Fibroblast of lung (primary cell): ENCODE data around the gene SLC17A5. TPM values are rescaled to one million over a fixed set of nuclear protein-coding genes. Genes with fewer than 3 reads are reported as not detected.
"Not testable (repeated sequence)": the region's sequence is repeated elsewhere in the genome, so short reads cannot be mapped to it uniquely, and the experiment has no call there.

Source experiments
- DNase-seq, 2 donors: peaks; one replicate each; pipeline versions ENCODE4 v3.0.0 to v3.0.0-alpha.2; 2010; ENCODE audit warnings: low read depth in 2 of 2
- H2AFZ ChIP-seq: 2 replicates; pipeline ENCODE4 v1.5.1; 2012; ENCODE audit warnings: low read length, control low read depth, inconsistent platforms
- H3K27ac ChIP-seq: 2 replicates; pipeline ENCODE4 v1.5.1; 2011; ENCODE audit warnings: low read length, control low read depth; ENCODE audit not compliant: insufficient read depth
- H3K27me3 ChIP-seq: 2 replicates; pipeline ENCODE4 v1.5.1; 2011; ENCODE audit warnings: mild to moderate bottlenecking, low read length; ENCODE audit not compliant: control insufficient read depth, insufficient read depth
- H3K36me3 ChIP-seq: 2 replicates; pipeline ENCODE4 v1.5.1; 2011; ENCODE audit warnings: low read length; ENCODE audit not compliant: control insufficient read depth, insufficient read depth
- H3K4me1 ChIP-seq: 2 replicates; pipeline ENCODE4 v1.5.1; 2011; ENCODE audit warnings: low read length; ENCODE audit not compliant: control insufficient read depth, insufficient read depth; ENCODE audit errors: extremely low read depth
- H3K4me2 ChIP-seq: 2 replicates; pipeline ENCODE4 v1.5.1; 2011; ENCODE audit warnings: low read length, control low read depth; ENCODE audit not compliant: insufficient read depth; ENCODE audit errors: extremely low read depth
- H3K4me3 ChIP-seq, 4 experiments: fragments of 200-600 bp in 1 of 4; sonication (generic) in 1 of 4; replicated peaks in 1 of 4; 2 replicates each; pipeline ENCODE4 v1.5.1; 2011 to 2016; ENCODE audit warnings: low read length in 4 of 4, low read depth in 3 of 4, mild to moderate bottlenecking in 3 of 4, control low read depth in 2 of 4, inconsistent platforms in 1 of 4, mixed read lengths in 1 of 4; ENCODE audit not compliant: insufficient read depth in 1 of 4; ENCODE audit errors: control extremely low read depth in 1 of 4
- H3K79me2 ChIP-seq: 2 replicates; pipeline ENCODE4 v1.5.1; 2012; ENCODE audit warnings: mild to moderate bottlenecking, low read length, inconsistent platforms; ENCODE audit not compliant: control insufficient read depth, insufficient read depth
- H3K9ac ChIP-seq: 2 replicates; pipeline ENCODE4 v1.5.1; 2011; ENCODE audit warnings: mild to moderate bottlenecking, low read length, control low read depth; ENCODE audit not compliant: insufficient read depth
- H3K9me3 ChIP-seq: 2 replicates; pipeline ENCODE4 v1.5.1; 2012; ENCODE audit warnings: low read depth, low read length; ENCODE audit not compliant: control insufficient read depth, insufficient read depth
- H4K20me1 ChIP-seq: 2 replicates; pipeline ENCODE4 v1.5.1; 2011; ENCODE audit warnings: low read length; ENCODE audit not compliant: control insufficient read depth, insufficient read depth; ENCODE audit errors: extremely low read depth
- CTCF ChIP-seq, 2 donors: IDR thresholded peaks in 1 of 2; conservative IDR thresholded peaks in 1 of 2; 1 replicate in 1 of 2; 2 replicates in 1 of 2; pipeline ENCODE4 v1.5.1; 2011 to 2012; ENCODE audit warnings: low read length in 2 of 2, control low read depth in 1 of 2, inconsistent platforms in 1 of 2, low read depth in 1 of 2, mild to moderate bottlenecking in 1 of 2
- EZH2 ChIP-seq: IDR thresholded peaks from 2 replicates; pipeline ENCODE4 v1.5.1; 2012; ENCODE audit warnings: low read length, control low read depth, mild to moderate bottlenecking; ENCODE audit errors: missing control alignments
- polyA plus RNA-seq, 2 donors: library from polyadenylated mRNA; depleted of rRNA in 1 of 2; stranded (reverse) in 1 of 2; unstranded in 1 of 2; fragments of >200 nt; gene quantifications; 2 replicates each; pipeline ENCODE4 v1.2.1, GENCODE V29; 2011 to 2012; ENCODE audit warnings: missing spikeins in 1 of 2
- total RNA-seq: library from RNA; depleted of rRNA; stranded (reverse); fragments of >200 nt; gene quantifications from 2 replicates; pipeline ENCODE4 v1.2.1, GENCODE V29; 2014

SLC17A5 gene
- total and polyA plus RNA-seq, 2 donors (not counting 1 experiment from before 2014, with no cell fraction given) = 39.3 to 56.8 TPM

- no peak overlapping the region for H3K27ac ChIP-seq
- no peak overlapping the region for H3K4me2 ChIP-seq
- DNase-seq = no peak
- H2AFZ ChIP-seq = no peak overlapping the region
- H3K79me2 ChIP-seq = no peaks in the 10 kb centered on the region
- H4K20me1 ChIP-seq = no peaks in the 10 kb centered on the region
- no peak overlapping the region for H3K9ac ChIP-seq
- H3K27me3 ChIP-seq = no peaks in the 10 kb centered on the region
- H3K9me3 ChIP-seq = no peaks in the 10 kb centered on the region
- H3K4me1 ChIP-seq = no peaks in the 10 kb centered on the region
- H3K36me3 ChIP-seq = no peaks in the 10 kb centered on the region
- TF ChIP-seq CTCF (conservative IDR thresholded peaks at IDR 0.05 in 1 of 2, IDR thresholded peaks at IDR 0.05 in 1 of 2; ENCODE audit: low read depth in 1 of 2, low read length in 2 of 2) = no peak
- TF ChIP-seq EZH2 = no peak
- no peak overlapping the region for H3K4me3 ChIP-seq
Measured at GRCh38 chr6:73558624-73559398, 95.0 kb downstream of the SLC17A5 start.

GRCh38 chr6:73556836-73557235 is 97.0 kb downstream of the SLC17A5 start:
- H2AFZ ChIP-seq = no peak overlapping the region
- TF ChIP-seq CTCF (conservative IDR thresholded peaks at IDR 0.05 in 1 of 2, IDR thresholded peaks at IDR 0.05 in 1 of 2; ENCODE audit: low read depth in 1 of 2, low read length in 2 of 2) (no peak), EZH2 (no peak)
- H3K36me3 ChIP-seq = no peaks in the 10 kb centered on the region
- H3K4me1 ChIP-seq = no peaks in the 10 kb centered on the region
- no peak overlapping the region for H3K9ac ChIP-seq
- no peaks in the 10 kb centered on the region for H3K79me2 ChIP-seq
- H3K27ac ChIP-seq = no peak overlapping the region
- no peak overlapping the region for H3K4me2 ChIP-seq
- DNase-seq = no peak
- H3K27me3 ChIP-seq = no peaks in the 10 kb centered on the region
- H3K9me3 ChIP-seq = no peaks in the 10 kb centered on the region
- H4K20me1 ChIP-seq = no peaks in the 10 kb centered on the region
- no peak overlapping the region for H3K4me3 ChIP-seq

- H3K4me2 ChIP-seq, DNase-seq, H4K20me1 ChIP-seq, H3K4me1 ChIP-seq, H2AFZ ChIP-seq, H3K27ac ChIP-seq, H3K27me3 ChIP-seq, H3K4me3 ChIP-seq, H3K9ac ChIP-seq, H3K36me3 ChIP-seq, H3K9me3 ChIP-seq, H3K79me2 ChIP-seq: not testable (repeated sequence)
Measured at GRCh38 chr6:73555380-73555949, 98.3 kb downstream of the SLC17A5 start.

- H3K9ac ChIP-seq, H2AFZ ChIP-seq, H3K27ac ChIP-seq, H3K4me3 ChIP-seq, DNase-seq, H3K4me1 ChIP-seq, H3K36me3 ChIP-seq, H3K27me3 ChIP-seq, H3K4me2 ChIP-seq, H3K9me3 ChIP-seq, H4K20me1 ChIP-seq, H3K79me2 ChIP-seq: not testable (repeated sequence)
Measured at GRCh38 chr6:73551115-73551514, 102.7 kb downstream of the SLC17A5 start.
